Stimulated activated CD4-positive, alpha-beta T cell treated with anti-CD3 and anti-CD28 coated beads, Interleukin-15, amount 100 ng/mL, for 24 hours (primary cell): ENCODE results near the gene TACR1.

ENCODE experiments used
- DNase-seq: peaks from one replicate; pipeline ENCODE4 v3.0.0-alpha.2; 2020

Gene TACR1

GRCh38 chr2:75042823-75043222 lies 156.5 kb downstream of the TACR1 start:
- no peak for DNase-seq

- DNase-seq, result no peak
Observed at GRCh38 chr2:75041731-75042600, 157.4 kb downstream of the TACR1 start.

GRCh38 chr2:75041226-75041625 lies 158.1 kb downstream of the TACR1 start:
- no peak for DNase-seq

- no peak for DNase-seq
Observed at GRCh38 chr2:75035444-75036353, 163.6 kb downstream of the TACR1 start.

- DNase-seq, result no peak
Observed at GRCh38 chr2:75033516-75033915, 165.8 kb downstream of the TACR1 start.

GRCh38 chr2:75031906-75032803 lies 167.2 kb downstream of the TACR1 start:
- DNase-seq, result no peak

GRCh38 chr2:75031171-75031570 lies 168.1 kb downstream of the TACR1 start:
- DNase-seq, result no peak

- no peak for DNase-seq
Observed at GRCh38 chr2:75030218-75031009, 168.9 kb downstream of the TACR1 start.

- no peak for DNase-seq
Observed at GRCh38 chr2:75027886-75028285, 171.4 kb downstream of the TACR1 start.

GRCh38 chr2:75025633-75026380 lies 173.5 kb downstream of the TACR1 start:
- no peak for DNase-seq

GRCh38 chr2:75025216-75025615 lies 174.1 kb downstream of the TACR1 start:
- no peak for DNase-seq

GRCh38 chr2:75023666-75024455 lies 175.5 kb downstream of the TACR1 start:
- no peak for DNase-seq

- DNase-seq, result no peak
Observed at GRCh38 chr2:75022516-75022915, 176.8 kb downstream of the TACR1 start.

GRCh38 chr2:75021672-75022071 lies 177.6 kb downstream of the TACR1 start:
- DNase-seq, result no peak

- no peak for DNase-seq
Observed at GRCh38 chr2:75020476-75020875, 178.8 kb downstream of the TACR1 start.

- no peak for DNase-seq
Observed at GRCh38 chr2:75019790-75020189, 179.5 kb downstream of the TACR1 start.

- DNase-seq, result no peak
Observed at GRCh38 chr2:75018162-75018561, 181.2 kb downstream of the TACR1 start.

- DNase-seq, result no peak
Observed at GRCh38 chr2:75012080-75012479, 187.2 kb downstream of the TACR1 start.

- DNase-seq, result no peak
Observed at GRCh38 chr2:75010571-75010970, 188.7 kb downstream of the TACR1 start.

- DNase-seq, result no peak
Observed at GRCh38 chr2:75007819-75008218, 191.5 kb downstream of the TACR1 start.
